ENCODE measurements around the gene GATAD2A. TPM values are rescaled to one million over a fixed set of nuclear protein-coding genes. Genes with fewer than 3 reads are reported as not detected.

GATAD2A gene
- total and polyA plus RNA-seq, 5 donors from 2014 or later = 8.1 to 134 (median 9.7) TPM

DNA sequence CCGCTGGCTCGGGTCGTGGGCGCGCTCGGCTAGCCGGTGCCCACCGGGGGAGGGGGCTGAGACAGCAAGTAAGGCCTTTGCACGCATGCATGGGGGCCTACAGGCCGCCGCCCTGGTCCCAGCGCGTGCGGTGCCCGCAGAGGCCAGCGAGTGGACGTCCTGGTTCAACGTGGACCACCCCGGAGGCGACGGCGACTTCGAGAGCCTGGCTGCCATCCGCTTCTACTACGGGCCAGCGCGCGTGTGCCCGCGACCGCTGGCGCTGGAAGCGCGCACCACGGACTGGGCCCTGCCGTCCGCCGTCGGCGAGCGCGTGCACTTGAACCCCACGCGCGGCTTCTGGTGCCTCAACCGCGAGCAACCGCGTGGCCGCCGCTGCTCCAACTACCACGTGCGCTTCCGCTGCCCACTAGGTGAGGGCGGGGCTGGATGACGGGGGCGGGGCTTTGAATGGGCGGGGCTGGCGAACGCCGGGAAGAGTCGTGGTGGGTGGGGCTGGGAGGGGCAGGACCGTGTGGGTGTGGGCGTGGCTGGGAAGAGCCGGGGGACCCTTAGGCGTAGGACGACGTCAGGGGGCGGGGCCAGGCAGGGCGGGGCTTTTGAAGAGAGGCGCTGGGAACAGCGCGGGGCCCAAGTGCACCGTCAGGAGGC, 134.7 kb downstream of the GATAD2A start:
- Histone ChIP-seq H3K4me1 (ENCODE audit: control insufficient read depth, insufficient read depth, low read length, poor library complexity, severe bottlenecking) (peaks cover 39% of the 10 kb centered on the region), H3K36me3 (ENCODE audit: control insufficient read depth, insufficient read depth, low read length) (no peaks in the 10 kb centered on the region), H3K27me3 (ENCODE audit: control insufficient read depth, insufficient read depth, low read length) (no peaks in the 10 kb centered on the region), H3K27ac (ENCODE audit: insufficient read depth, low read length, poor library complexity, severe bottlenecking) (no peak overlapping the region), H3K4me3 (ENCODE audit: low read depth, low read length) (no peak overlapping the region), H3K9me3 (ENCODE audit: control insufficient read depth in 2 of 2, low read length in 2 of 2) (no peaks in the 10 kb centered on the region)
- Mint-ChIP-seq H3K27ac (no peak overlapping the region), H3K4me3 (peak overlapping the region; percentile 41 to 81 (median 70)), H3K9me3 (peaks cover 0 to 2% (median 0%) of the 10 kb centered on the region in 7 donors), H3K27me3 (peaks cover 16% of the 10 kb centered on the region), H3K36me3 (no peaks in the 10 kb centered on the region), H3K4me1 (peaks cover 0 to 41% (median 13%) of the 10 kb centered on the region in 4 donors)
- ATAC-seq (ENCODE audit: low read depth in 2 of 2) (peak; percentile 12 to 15), DNase-seq (peak in 2 of 3 donors; percentile 58 to 73)

DNA sequence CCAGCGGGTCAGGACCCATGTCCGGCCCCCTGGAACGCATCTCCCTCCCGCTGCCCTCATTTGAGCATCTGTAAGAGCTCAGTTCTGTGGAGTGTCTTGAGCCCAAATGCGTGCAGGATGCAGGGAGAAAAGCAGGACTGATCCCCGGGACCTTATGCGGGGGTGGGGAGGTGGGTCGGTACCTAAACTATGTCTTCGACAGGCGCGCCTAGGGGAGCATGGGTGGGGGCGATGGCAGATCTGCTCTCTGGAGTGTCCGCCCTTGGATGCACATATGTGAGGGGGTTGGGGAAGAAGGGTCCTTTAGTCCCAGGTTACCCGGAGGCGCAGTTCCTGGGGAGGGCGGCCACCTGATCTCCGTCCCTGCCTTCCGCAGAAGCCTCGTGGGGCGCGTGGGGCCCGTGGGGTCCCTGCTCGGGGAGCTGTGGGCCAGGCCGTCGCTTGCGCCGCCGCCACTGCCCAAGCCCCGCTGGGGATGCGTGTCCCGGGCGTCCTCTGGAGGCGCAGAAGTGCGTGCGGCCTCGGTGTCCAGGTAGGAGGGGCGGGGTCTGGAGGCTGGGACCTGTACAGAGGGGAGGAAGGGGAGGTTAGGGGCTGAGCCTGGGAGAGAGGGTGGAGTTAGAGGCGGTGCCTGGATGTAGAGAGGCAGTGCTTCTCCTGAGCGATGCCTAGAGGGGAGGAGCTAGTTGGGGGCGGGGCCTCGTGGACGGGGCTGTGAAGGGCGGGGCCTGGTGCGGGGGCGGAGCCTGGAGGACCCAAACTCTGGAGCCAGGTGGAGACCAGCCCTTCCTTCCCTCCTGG, 135.4 kb downstream of the GATAD2A start:
- no peaks in the 10 kb centered on the region for H3K36me3 ChIP-seq (ENCODE audit: control insufficient read depth, insufficient read depth, low read length)
- Mint-ChIP-seq H3K4me3 (peak overlapping the region; percentile 41 to 84 (median 76)), H3K27me3 (peaks cover 16% of the 10 kb centered on the region), H3K36me3 (no peaks in the 10 kb centered on the region), H3K9me3 (peaks cover 0 to 2% (median 0%) of the 10 kb centered on the region in 7 donors), H3K27ac (no peak overlapping the region), H3K4me1 (peaks cover 0 to 41% (median 13%) of the 10 kb centered on the region in 4 donors)
- no peaks in the 10 kb centered on the region for H3K27me3 ChIP-seq (ENCODE audit: control insufficient read depth, insufficient read depth, low read length)
- H3K27ac ChIP-seq (ENCODE audit: insufficient read depth, low read length, poor library complexity, severe bottlenecking) = no peak overlapping the region
- peaks cover 39% of the 10 kb centered on the region for H3K4me1 ChIP-seq (ENCODE audit: control insufficient read depth, insufficient read depth, low read length, poor library complexity, severe bottlenecking)
- DNase-seq (peak; percentile 64 to 80 (median 71)), ATAC-seq (ENCODE audit: low read depth in 2 of 2) (peak; percentile 79 to 80)
- H3K9me3 ChIP-seq (ENCODE audit: control insufficient read depth in 2 of 2, low read length in 2 of 2) = no peaks in the 10 kb centered on the region
- H3K4me3 ChIP-seq (ENCODE audit: low read depth, low read length) = peak overlapping the region; percentile 19

DNA sequence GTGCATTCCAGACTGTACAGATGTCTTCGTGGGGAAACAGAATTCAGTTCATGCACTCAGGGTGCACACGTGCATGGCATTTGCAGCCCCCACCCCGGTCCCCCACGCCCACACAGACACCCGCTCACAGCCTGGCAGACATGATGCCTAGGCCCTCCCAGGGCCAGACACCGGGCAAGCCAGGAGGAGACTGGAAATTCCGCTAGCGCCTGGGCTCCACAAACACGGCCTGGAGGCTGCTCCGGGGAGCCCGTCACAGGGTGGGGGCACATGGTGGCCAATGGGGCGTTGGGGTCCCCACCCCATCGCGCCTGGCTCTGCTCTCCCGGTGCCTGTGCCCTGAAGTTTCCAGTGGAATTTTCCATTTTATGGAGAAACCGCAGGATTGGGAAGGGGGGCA, 136.1 kb downstream of the GATAD2A start:
- peaks cover 0 to 2% (median 0%) of the 10 kb centered on the region in 7 donors for H3K9me3 Mint-ChIP-seq
- H3K4me3 Mint-ChIP-seq = peak overlapping the region; percentile 64 to 86 (median 74)
- H3K27ac Mint-ChIP-seq = no peak overlapping the region
- Histone ChIP-seq H3K36me3 (ENCODE audit: control insufficient read depth, insufficient read depth, low read length) (no peaks in the 10 kb centered on the region), H3K27ac (ENCODE audit: insufficient read depth, low read length, poor library complexity, severe bottlenecking) (no peak overlapping the region), H3K9me3 (ENCODE audit: control insufficient read depth in 2 of 2, low read length in 2 of 2) (no peaks in the 10 kb centered on the region), H3K4me3 (ENCODE audit: low read depth, low read length) (no peak overlapping the region), H3K4me1 (ENCODE audit: control insufficient read depth, insufficient read depth, low read length, poor library complexity, severe bottlenecking) (peaks cover 39% of the 10 kb centered on the region), H3K27me3 (ENCODE audit: control insufficient read depth, insufficient read depth, low read length) (no peaks in the 10 kb centered on the region)
- peaks cover 0 to 39% (median 13%) of the 10 kb centered on the region in 4 donors for H3K4me1 Mint-ChIP-seq
- DNase-seq (no peak), ATAC-seq (ENCODE audit: low read depth in 2 of 2) (no peak)
- H3K27me3 Mint-ChIP-seq = peaks cover 16% of the 10 kb centered on the region
- H3K36me3 Mint-ChIP-seq = no peaks in the 10 kb centered on the region

DNA sequence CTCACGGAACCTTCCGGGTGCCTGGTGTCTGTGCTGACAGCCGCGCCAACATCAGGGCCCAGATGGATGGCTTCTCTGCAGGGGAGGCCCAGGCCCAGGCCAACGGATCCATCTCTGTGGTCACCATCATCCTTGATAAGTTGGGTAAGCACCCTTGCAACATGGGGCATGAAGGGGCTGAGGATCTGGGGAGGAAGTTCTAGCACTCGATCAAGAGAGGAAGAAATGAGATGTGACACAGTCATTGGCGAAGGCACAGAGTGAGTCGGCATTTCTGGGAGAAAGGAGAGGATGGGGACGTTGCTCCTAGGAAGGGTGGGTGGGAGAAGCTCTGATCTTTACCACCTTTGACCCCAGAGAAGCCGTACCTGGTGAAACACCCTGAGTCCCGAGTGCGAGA, 137.0 kb downstream of the GATAD2A start:
- Histone ChIP-seq H3K27me3 (ENCODE audit: control insufficient read depth, insufficient read depth, low read length) (no peaks in the 10 kb centered on the region), H3K9me3 (ENCODE audit: control insufficient read depth in 2 of 2, low read length in 2 of 2) (no peaks in the 10 kb centered on the region), H3K4me1 (ENCODE audit: control insufficient read depth, insufficient read depth, low read length, poor library complexity, severe bottlenecking) (peaks cover 37% of the 10 kb centered on the region), H3K36me3 (ENCODE audit: control insufficient read depth, insufficient read depth, low read length) (no peaks in the 10 kb centered on the region), H3K27ac (ENCODE audit: insufficient read depth, low read length, poor library complexity, severe bottlenecking) (no peak overlapping the region), H3K4me3 (ENCODE audit: low read depth, low read length) (no peak overlapping the region)
- ATAC-seq (ENCODE audit: low read depth in 2 of 2) (no peak), DNase-seq (no peak)
- Mint-ChIP-seq H3K4me3 (no peak overlapping the region), H3K36me3 (no peaks in the 10 kb centered on the region), H3K4me1 (peaks cover 0 to 35% (median 13%) of the 10 kb centered on the region in 4 donors), H3K27ac (peak overlapping the region in 1 of 3 donors; percentile 73), H3K9me3 (peaks cover 0 to 2% (median 0%) of the 10 kb centered on the region in 7 donors), H3K27me3 (peaks cover 16% of the 10 kb centered on the region)

DNA sequence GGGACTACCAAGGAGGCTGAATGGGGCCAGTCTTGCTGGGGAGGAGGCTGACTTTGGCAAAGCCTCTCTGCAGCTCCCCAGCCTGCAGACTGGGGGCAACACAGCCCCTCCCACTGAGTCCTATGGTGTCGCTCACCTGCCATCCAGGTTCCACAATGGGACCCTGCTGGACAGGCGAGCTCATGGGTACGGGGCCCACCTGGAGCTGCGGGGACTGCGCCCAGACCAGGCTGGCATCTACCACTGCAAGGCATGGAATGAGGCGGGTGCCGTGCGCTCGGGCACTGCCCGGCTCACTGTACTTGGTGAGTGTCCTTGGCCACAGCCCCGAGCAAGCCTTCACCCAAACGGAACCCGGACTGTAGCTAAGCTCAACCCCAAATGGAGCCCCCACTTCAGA, 137.6 kb downstream of the GATAD2A start:
- DNase-seq (no peak), ATAC-seq (ENCODE audit: low read depth in 2 of 2) (no peak)
- no peak overlapping the region for H3K27ac Mint-ChIP-seq
- no peak overlapping the region for H3K4me3 ChIP-seq (ENCODE audit: low read depth, low read length)
- H3K36me3 ChIP-seq (ENCODE audit: control insufficient read depth, insufficient read depth, low read length) = no peaks in the 10 kb centered on the region
- no peaks in the 10 kb centered on the region for H3K27me3 ChIP-seq (ENCODE audit: control insufficient read depth, insufficient read depth, low read length)
- H3K9me3 ChIP-seq (ENCODE audit: control insufficient read depth in 2 of 2, low read length in 2 of 2) = no peaks in the 10 kb centered on the region
- peaks cover 0 to 2% (median 0%) of the 10 kb centered on the region in 7 donors for H3K9me3 Mint-ChIP-seq
- peaks cover 31% of the 10 kb centered on the region for H3K4me1 ChIP-seq (ENCODE audit: control insufficient read depth, insufficient read depth, low read length, poor library complexity, severe bottlenecking)
- H3K4me3 Mint-ChIP-seq = no peak overlapping the region
- no peak overlapping the region for H3K27ac ChIP-seq (ENCODE audit: insufficient read depth, low read length, poor library complexity, severe bottlenecking)
- H3K27me3 Mint-ChIP-seq = peaks cover 12% of the 10 kb centered on the region
- peaks cover 0 to 31% (median 13%) of the 10 kb centered on the region in 4 donors for H3K4me1 Mint-ChIP-seq
- no peaks in the 10 kb centered on the region for H3K36me3 Mint-ChIP-seq

DNA sequence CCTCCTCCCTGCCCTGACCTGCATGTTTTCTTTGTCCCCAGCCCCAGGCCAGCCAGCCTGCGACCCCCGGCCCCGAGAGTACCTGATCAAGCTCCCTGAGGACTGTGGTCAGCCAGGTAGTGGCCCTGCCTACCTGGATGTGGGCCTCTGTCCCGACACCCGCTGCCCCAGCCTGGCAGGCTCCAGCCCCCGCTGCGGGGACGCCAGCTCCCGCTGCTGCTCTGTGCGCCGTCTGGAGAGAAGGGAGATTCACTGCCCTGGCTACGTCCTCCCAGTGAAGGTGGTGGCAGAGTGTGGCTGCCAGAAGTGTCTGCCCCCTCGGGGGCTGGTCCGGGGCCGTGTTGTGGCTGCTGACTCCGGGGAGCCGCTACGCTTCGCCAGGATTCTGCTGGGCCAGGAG, 138.2 kb downstream of the GATAD2A start:
- DNase-seq (no peak), ATAC-seq (ENCODE audit: low read depth in 2 of 2) (no peak)
- Histone ChIP-seq H3K27me3 (ENCODE audit: control insufficient read depth, insufficient read depth, low read length) (no peaks in the 10 kb centered on the region), H3K4me3 (ENCODE audit: low read depth, low read length) (no peak overlapping the region), H3K4me1 (ENCODE audit: control insufficient read depth, insufficient read depth, low read length, poor library complexity, severe bottlenecking) (peaks cover 25% of the 10 kb centered on the region), H3K27ac (ENCODE audit: insufficient read depth, low read length, poor library complexity, severe bottlenecking) (no peak overlapping the region), H3K9me3 (ENCODE audit: control insufficient read depth in 2 of 2, low read length in 2 of 2) (no peaks in the 10 kb centered on the region), H3K36me3 (ENCODE audit: control insufficient read depth, insufficient read depth, low read length) (no peaks in the 10 kb centered on the region)
- Mint-ChIP-seq H3K36me3 (no peaks in the 10 kb centered on the region), H3K27me3 (peaks cover 9% of the 10 kb centered on the region), H3K9me3 (peaks cover 0 to 2% (median 0%) of the 10 kb centered on the region in 7 donors), H3K27ac (peak overlapping the region in 1 of 3 donors; percentile 48), H3K4me3 (no peak overlapping the region), H3K4me1 (peaks cover 0 to 28% (median 11%) of the 10 kb centered on the region in 4 donors)

DNA sequence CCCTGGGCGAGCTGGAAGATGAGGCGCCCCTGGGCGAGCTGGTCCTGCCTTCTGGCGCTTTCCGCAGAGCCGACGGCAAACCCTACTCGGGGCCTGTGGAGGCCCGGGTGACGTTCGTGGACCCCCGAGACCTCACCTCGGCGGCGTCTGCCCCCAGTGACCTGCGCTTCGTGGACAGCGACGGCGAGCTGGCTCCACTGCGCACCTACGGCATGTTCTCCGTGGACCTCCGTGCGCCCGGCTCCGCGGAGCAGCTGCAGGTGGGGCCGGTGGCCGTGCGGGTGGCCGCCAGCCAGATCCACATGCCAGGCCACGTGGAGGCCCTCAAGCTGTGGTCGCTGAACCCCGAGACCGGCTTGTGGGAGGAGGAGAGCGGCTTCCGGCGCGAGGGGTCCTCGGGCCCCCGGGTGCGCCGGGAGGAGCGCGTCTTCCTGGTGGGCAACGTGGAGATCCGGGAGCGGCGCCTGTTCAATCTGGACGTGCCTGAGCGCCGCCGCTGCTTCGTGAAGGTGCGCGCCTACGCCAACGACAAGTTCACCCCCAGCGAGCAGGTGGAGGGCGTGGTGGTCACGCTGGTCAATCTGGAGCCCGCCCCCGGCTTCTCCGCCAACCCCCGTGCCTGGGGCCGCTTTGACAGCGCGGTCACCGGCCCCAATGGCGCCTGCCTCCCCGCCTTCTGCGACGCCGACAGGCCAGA, 138.9 kb downstream of the GATAD2A start:
- H3K36me3 ChIP-seq (ENCODE audit: control insufficient read depth, insufficient read depth, low read length) = no peaks in the 10 kb centered on the region
- no peak overlapping the region for H3K27ac Mint-ChIP-seq
- ATAC-seq (ENCODE audit: low read depth in 2 of 2) = no peak

More for the DNA sequence above, 138.9 kb downstream of the GATAD2A start:
- no peak overlapping the region for H3K4me3 Mint-ChIP-seq
- no peaks in the 10 kb centered on the region for H3K36me3 Mint-ChIP-seq
- peaks cover 2% of the 10 kb centered on the region for H3K27me3 Mint-ChIP-seq
- peaks cover 0 to 20% (median 7%) of the 10 kb centered on the region in 4 donors for H3K4me1 Mint-ChIP-seq
- H3K9me3 Mint-ChIP-seq = no peaks in the 10 kb centered on the region
- no peak overlapping the region for H3K27ac ChIP-seq (ENCODE audit: insufficient read depth, low read length, poor library complexity, severe bottlenecking)
- no peak overlapping the region for H3K4me3 ChIP-seq (ENCODE audit: low read depth, low read length)
- H3K27me3 ChIP-seq (ENCODE audit: control insufficient read depth, insufficient read depth, low read length) = no peaks in the 10 kb centered on the region
- peaks cover 19% of the 10 kb centered on the region for H3K4me1 ChIP-seq (ENCODE audit: control insufficient read depth, insufficient read depth, low read length, poor library complexity, severe bottlenecking)
- no peaks in the 10 kb centered on the region for H3K9me3 ChIP-seq (ENCODE audit: control insufficient read depth in 2 of 2, low read length in 2 of 2)
- no peak for DNase-seq
